NCI-H1417 treated with DMSO at 0.1 percent for 48 hours (cell line): ENCODE data around the gene C16orf54.
"Not testable (repeated sequence)": the region's sequence is repeated elsewhere in the genome, so short reads cannot be mapped to it uniquely, and the experiment has no call there.

Experiments
- DNase-seq: peaks from one replicate; lab custom pipeline; 2025; lab: John Stamatoyannopoulos, UW

C16orf54 gene

GRCh38 chr16:29769507-29769906 lies 23.7 kb upstream of the C16orf54 start:
- DNase-seq, result no peak

GRCh38 chr16:29767062-29767461 lies 21.3 kb upstream of the C16orf54 start:
- no peak for DNase-seq

- DNase-seq, result no peak
Measured at GRCh38 chr16:29766571-29766970, 20.8 kb upstream of the C16orf54 start.

- DNase-seq, result peak; percentile 84
Measured at GRCh38 chr16:29765167-29766032, 19.6 kb upstream of the C16orf54 start.

- DNase-seq, result no peak
Measured at GRCh38 chr16:29763326-29763725, 17.5 kb upstream of the C16orf54 start.

- no peak for DNase-seq
Measured at GRCh38 chr16:29761882-29762281, 16.1 kb upstream of the C16orf54 start.

GRCh38 chr16:29761280-29761651 lies 15.5 kb upstream of the C16orf54 start:
- not testable (repeated sequence) for DNase-seq

- no peak for DNase-seq
Measured at GRCh38 chr16:29760567-29761279, 14.9 kb upstream of the C16orf54 start.

GRCh38 chr16:29757950-29758466 lies 12.2 kb upstream of the C16orf54 start:
- DNase-seq, result no peak

- DNase-seq, result not testable (repeated sequence)
Measured at GRCh38 chr16:29757086-29757485, 11.3 kb upstream of the C16orf54 start.

- DNase-seq, result no peak
Measured at GRCh38 chr16:29756654-29757053, 10.9 kb upstream of the C16orf54 start.

GRCh38 chr16:29753516-29753915 lies 7.7 kb upstream of the C16orf54 start:
- DNase-seq, result no peak

- not testable (repeated sequence) for DNase-seq
Measured at GRCh38 chr16:29748760-29749149, 3.0 kb upstream of the C16orf54 start.

- no peak for DNase-seq
Measured at GRCh38 chr16:29747947-29748759, 2.4 kb upstream of the C16orf54 start.

- DNase-seq, result not testable (repeated sequence)
Measured at GRCh38 chr16:29746518-29746917, 728 bp upstream of the C16orf54 start.

GRCh38 chr16:29745121-29745852 lies 503 bp downstream of the C16orf54 start:
- no peak for DNase-seq

- DNase-seq, result no peak
Measured at GRCh38 chr16:29744541-29745101, 1.2 kb downstream of the C16orf54 start.

GRCh38 chr16:29743827-29744531 lies 1.8 kb downstream of the C16orf54 start:
- DNase-seq, result no peak

GRCh38 chr16:29743475-29743826 lies 2.3 kb downstream of the C16orf54 start:
- no peak for DNase-seq

GRCh38 chr16:29742683-29743275 lies 3.0 kb downstream of the C16orf54 start:
- DNase-seq, result no peak
